Panc1 (cell line): ENCODE measurements around the gene SP100. TPM values are rescaled to one million over a fixed set of nuclear protein-coding genes. Genes with fewer than 3 reads are reported as not detected.

Experiments used
- ATAC-seq: fragments of 200-7000 bp; cut with Tn5 transposase; 2 replicates; pipeline ENCODE4 v1.9.1; 2020; ENCODE audit warnings: mild to moderate bottlenecking, moderate library complexity
- BruUV-seq: library from RNA; stranded (reverse); fragments of 400-500 nt; replicated peaks from 2 replicates; lab custom pipeline; 2021; lab: Mats Ljungman, UMichigan
- CTCF ChIA-PET: fragments of 300-600 bp; sonication (Branson Sonifier 250); formaldehyde crosslinking; loops from one replicate; lab custom pipeline; 2022; ENCODE audit warnings: antibody characterized with exemption; lab: Charles Lee
- POLR2A ChIA-PET: fragments of 300-600 bp; sonication (Branson Sonifier 250); formaldehyde crosslinking; loops from one replicate; lab custom pipeline; 2022; ENCODE audit warnings: antibody characterized with exemption; lab: Charles Lee
- DNase-seq: peaks from one replicate; pipeline ENCODE4 v3.0.0-alpha.2; 2010; ENCODE audit warnings: low read depth, low spot score
- H3K27ac ChIP-seq: 2 replicates; pipeline ENCODE4 v1.5.1; 2011; ENCODE audit warnings: mild to moderate bottlenecking, low read length, inconsistent platforms
- H3K27me3 ChIP-seq: fragments of 200-500 bp; sonication (Bioruptor generic); 2 replicates; pipeline ENCODE4 v1.6.0; 2014; ENCODE audit warnings: low read length, inconsistent platforms; ENCODE audit not compliant: control insufficient read depth, insufficient read depth
- H3K36me3 ChIP-seq: fragments of 200-500 bp; sonication (Bioruptor generic); 2 replicates; pipeline ENCODE4 v1.5.1; 2014; ENCODE audit warnings: inconsistent platforms, mild to moderate bottlenecking, low read length, moderate library complexity; ENCODE audit not compliant: control insufficient read depth, insufficient read depth
- H3K4me1 ChIP-seq: 2 replicates; pipeline ENCODE4 v1.5.1; 2011; ENCODE audit warnings: inconsistent platforms, mild to moderate bottlenecking, low read length, moderate library complexity; ENCODE audit not compliant: control insufficient read depth, insufficient read depth
- H3K4me3 ChIP-seq, 2 experiments: 2 replicates each; pipeline ENCODE4 v1.5.1; 2011 to 2012; ENCODE audit warnings: low read depth in 2 of 2, low read length in 2 of 2, mild to moderate bottlenecking in 2 of 2, inconsistent platforms in 1 of 2, moderate library complexity in 1 of 2
- H3K9me3 ChIP-seq: fragments of 200-500 bp; sonication (Bioruptor generic); 2 replicates; pipeline ENCODE4 v1.5.1; 2014; ENCODE audit warnings: low read depth, mild to moderate bottlenecking, inconsistent platforms, low read length, moderate library complexity; ENCODE audit not compliant: control insufficient read depth, insufficient read depth
- CTCF ChIP-seq: fragments of 450-650 bp; IDR thresholded peaks from 2 replicates; pipeline ENCODE4 v1.5.1; 2017; ENCODE audit warnings: mild to moderate bottlenecking
- POLR2AphosphoS5 ChIP-seq: IDR thresholded peaks from 2 replicates; pipeline ENCODE4 v1.6.1; 2012; ENCODE audit warnings: mild to moderate bottlenecking, low read depth, low read length, moderate library complexity
- REST ChIP-seq, 2 experiments: IDR thresholded peaks; 2 replicates each; pipeline ENCODE4 v1.6.1; 2011 to 2012; ENCODE audit warnings: low read depth in 2 of 2, control low read depth in 1 of 2, low read length in 1 of 2, mild to moderate bottlenecking in 1 of 2, moderate library complexity in 1 of 2; ENCODE audit not compliant: insufficient read depth in 1 of 2
- SIN3A ChIP-seq: IDR thresholded peaks from 2 replicates; pipeline ENCODE4 v1.6.1; 2012; ENCODE audit warnings: low read depth, mild to moderate bottlenecking, low read length, moderate library complexity, borderline replicate concordance; ENCODE audit not compliant: insufficient read depth
- TCF7L2 ChIP-seq: IDR thresholded peaks from 2 replicates; pipeline ENCODE4 v1.6.1; 2011; ENCODE audit warnings: mild to moderate bottlenecking, low read depth, low read length, inconsistent platforms
- in situ Hi-C: cut with HindIII; loops from 2 replicates; pipeline ENCODE4 v1.10.0; 2016; ENCODE audit warnings: low sequenced_read_pairs, low pct_unique_long_range_greater_than_20kb
- intact Hi-C: fragments of 100-400 bp; cut with micrococcal nuclease; formaldehyde crosslinking; loops from one replicate; pipeline ENCODE4 v1.10.0; 2022; ENCODE audit not compliant: unreplicated experiment
- total RNA-seq: library from RNA; stranded (reverse); gene quantifications from one replicate; pipeline ENCODE4 v1.2.1, GENCODE V29; 2021; ENCODE audit not compliant: unreplicated experiment

SP100 gene
- total RNA-seq, 1 experiment from 2014 or later = 27.2 TPM

GRCh38 chr2:230411570-230412370, 4.2 kb upstream of the SP100 start:
- TF ChIP-seq CTCF = no peak
- BruUV-seq = no TSS peak
- in situ Hi-C loops = no loop called here
- no peaks in the 10 kb centered on the region for H3K27me3 ChIP-seq
- intact Hi-C loops = no loop called here
- ChIA-PET POLR2A (no interaction called here), CTCF (interaction anchor here (0.6 kb wide), 1 partner anchor 504 kb away, joined by 8 read pairs; no protein-coding TSS in a partner anchor)
- H3K4me3 ChIP-seq = peak overlapping the region; percentile 63 to 86
- H3K36me3 ChIP-seq = no peaks in the 10 kb centered on the region
- no peaks in the 10 kb centered on the region for H3K9me3 ChIP-seq
- peak overlapping the region; percentile 69 for H3K27ac ChIP-seq
- H3K4me1 ChIP-seq = peaks cover 8% of the 10 kb centered on the region
- DNase-seq = no peak
- peak; percentile 87 for ATAC-seq

GRCh38 chr2:230412371-230412711, 3.7 kb upstream of the SP100 start:
- in situ Hi-C loops (no loop called here), intact Hi-C loops (no loop called here)
- POLR2A ChIA-PET = no interaction called here
- TF ChIP-seq REST (IDR thresholded peaks at IDR 0.05; ENCODE audit: insufficient read depth in 1 of 2, low read depth in 2 of 2, low read length in 1 of 2) = no peak
- no peak for TF ChIP-seq SIN3A
- no peak for TF ChIP-seq CTCF
- TF ChIP-seq TCF7L2 = no peak
- TF ChIP-seq POLR2AphosphoS5 = no peak
- no peak for DNase-seq
- Histone ChIP-seq H3K27me3 (no peaks in the 10 kb centered on the region), H3K4me3 (peak overlapping the region; percentile 63 to 86), H3K4me1 (peaks cover 9% of the 10 kb centered on the region), H3K9me3 (no peaks in the 10 kb centered on the region), H3K36me3 (no peaks in the 10 kb centered on the region), H3K27ac (peak overlapping the region; percentile 69)
- ATAC-seq = peak; percentile 21
- BruUV-seq = no TSS peak
- CTCF ChIA-PET = interaction anchor here (0.6 kb wide), 1 partner anchor 504 kb away, joined by 8 read pairs; no protein-coding TSS in a partner anchor
